Left ventricle myocardium superior (tissue), 1 donor: ENCODE measurements around the gene OLIG3. TPM values are rescaled to one million over a fixed set of nuclear protein-coding genes. Genes with fewer than 3 reads are reported as not detected.

Experiments used
- ATAC-seq: fragments of 200-7000 bp; cut with Tn5 transposase; one replicate; pipeline ENCODE4 v1.9.1; 2020; ENCODE audit warnings: mild to moderate bottlenecking, moderate library complexity
- DNase-seq: peaks from one replicate; pipeline ENCODE4 v3.0.0-alpha.2; 2020
- intact Hi-C: fragments of 100-400 bp; cut with micrococcal nuclease; formaldehyde crosslinking; loops from one replicate; pipeline ENCODE4 v1.11.0; 2022
- total RNA-seq: library from RNA; stranded (reverse); fragmentation: NEBNext Ultra II Directional; extraction: Animal tissue kit (Norgen Biotek cat#: 25700); gene quantifications from one replicate; pipeline ENCODE4 v1.2.1, GENCODE V29; 2021
- donor health status: DM: no; HTN: yes; CAD: no; lungs with severe emphysema.

The OLIG3 gene
- total RNA-seq, 1 donor from 2014 or later = not detected

GRCh38 chr6:137496909-137497720 lies 2.9 kb upstream of the OLIG3 start:
- intact Hi-C loops = no loop called here
- ATAC-seq (no peak), DNase-seq (no peak)

- intact Hi-C loops = no loop called here
- no peak for DNase-seq
- no peak for ATAC-seq
Measured at GRCh38 chr6:137496368-137496767, 2.2 kb upstream of the OLIG3 start.

GRCh38 chr6:137495703-137496336 lies 1.6 kb upstream of the OLIG3 start:
- no peak for ATAC-seq
- intact Hi-C loops = no loop called here
- no peak for DNase-seq

GRCh38 chr6:137494988-137495702 lies 951 bp upstream of the OLIG3 start:
- intact Hi-C loops = no loop called here
- ATAC-seq = no peak

GRCh38 chr6:137493218-137494038 lies 766 bp downstream of the OLIG3 start:
- DNase-seq = no peak
- ATAC-seq = no peak
- intact Hi-C loops = no loop called here

More at GRCh38 chr6:137494988-137495702, 951 bp upstream of the OLIG3 start:
- DNase-seq = no peak

GRCh38 chr6:137492289-137493217 lies 1.6 kb downstream of the OLIG3 start:
- no peak for ATAC-seq
- no peak for DNase-seq
- intact Hi-C loops = no loop called here

- ATAC-seq (no peak), DNase-seq (no peak)
- intact Hi-C loops = no loop called here
Measured at GRCh38 chr6:137491478-137491877, 2.7 kb downstream of the OLIG3 start.

GRCh38 chr6:137490961-137491360 lies 3.2 kb downstream of the OLIG3 start:
- intact Hi-C loops = no loop called here
- no peak for DNase-seq
- ATAC-seq = no peak

GRCh38 chr6:137490006-137490905 lies 3.9 kb downstream of the OLIG3 start:
- no peak for ATAC-seq
- no peak for DNase-seq
- intact Hi-C loops = no loop called here

GRCh38 chr6:137489046-137490005 lies 4.9 kb downstream of the OLIG3 start:
- intact Hi-C loops = no loop called here
- ATAC-seq (no peak), DNase-seq (no peak)

- DNase-seq (no peak), ATAC-seq (no peak)
- intact Hi-C loops = no loop called here
Measured at GRCh38 chr6:137488150-137489045, 5.8 kb downstream of the OLIG3 start.

- no peak for DNase-seq
- intact Hi-C loops = no loop called here
- no peak for ATAC-seq
Measured at GRCh38 chr6:137487869-137488149, 6.4 kb downstream of the OLIG3 start.

GRCh38 chr6:137487181-137487868 lies 6.9 kb downstream of the OLIG3 start:
- DNase-seq = no peak
- ATAC-seq = no peak
- intact Hi-C loops = no loop called here

GRCh38 chr6:137486416-137486815 lies 7.8 kb downstream of the OLIG3 start:
- no peak for DNase-seq
- ATAC-seq = no peak

GRCh38 chr6:137480431-137480830 lies 13.8 kb downstream of the OLIG3 start:
- intact Hi-C loops = no loop called here
- DNase-seq (no peak), ATAC-seq (no peak)

More at GRCh38 chr6:137486416-137486815, 7.8 kb downstream of the OLIG3 start:
- intact Hi-C loops = no loop called here
